KBM-7 (cell line): ENCODE measurements around the gene SNX24.

ENCODE experiments used
- DNase-seq: peaks from one replicate; pipeline ENCODE4 v3.0.0-alpha.2; 2015
- in situ Hi-C: fragments of 300-500 bp; cut with MboI; formaldehyde crosslinking; loops from 2 replicates; pipeline ENCODE4 v1.14.3; 2020; ENCODE audit warnings: low sequenced_read_pairs, low pct_unique_long_range_greater_than_20kb, mixed read lengths

SNX24 gene

DNA sequence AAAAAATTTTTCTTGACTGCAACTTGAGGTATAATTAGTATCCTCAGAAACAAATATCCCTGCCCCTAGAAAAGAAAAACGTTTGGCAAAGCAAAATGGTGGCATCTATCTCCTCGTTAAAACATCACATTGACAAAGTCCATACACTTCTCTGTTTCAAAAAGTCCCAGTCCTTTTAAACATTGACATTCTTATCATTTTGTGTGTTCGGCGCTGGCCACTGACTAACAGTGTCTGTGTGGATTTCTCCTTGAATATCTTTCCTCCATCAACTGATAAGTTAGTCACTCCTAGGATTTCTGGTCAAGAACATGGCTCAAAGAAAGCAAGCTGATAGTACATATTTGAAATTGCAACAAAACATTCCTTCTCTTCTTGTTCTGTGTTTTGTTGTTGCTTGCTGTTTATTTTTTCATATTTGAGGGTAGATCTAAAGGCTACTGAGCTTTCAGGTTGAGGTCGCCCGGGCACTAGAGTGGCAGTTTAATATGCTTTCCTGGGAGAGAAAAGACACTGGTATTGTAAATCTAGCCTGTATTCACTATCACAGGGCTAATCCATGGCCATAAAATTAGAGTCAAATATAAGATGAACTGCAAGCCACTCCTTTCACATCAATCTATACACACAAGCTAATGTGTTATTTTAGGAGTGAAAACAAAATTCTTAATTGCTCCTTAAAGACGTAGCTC lies 199.7 kb downstream of the SNX24 start:
- in situ Hi-C loops, result no loop called here

DNA sequence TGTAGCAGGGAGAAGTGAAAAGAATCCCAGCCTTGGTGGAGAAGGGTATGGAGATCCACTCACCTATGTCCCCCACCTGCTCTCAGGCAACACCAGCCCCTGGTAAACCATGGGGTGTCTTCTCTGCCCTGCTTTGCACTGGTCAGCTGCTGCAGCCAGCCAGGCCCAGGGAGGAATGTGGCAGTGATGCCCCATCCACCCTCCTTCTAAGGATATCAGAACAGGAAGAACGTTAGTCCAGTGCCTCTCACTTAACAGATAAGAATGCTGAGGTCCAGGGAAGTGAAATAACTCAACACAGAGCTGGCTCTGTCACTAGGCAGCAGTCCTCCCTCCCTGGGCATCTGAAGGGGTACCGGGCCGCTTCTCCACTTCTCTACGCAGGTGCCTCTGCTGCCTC lies 200.8 kb downstream of the SNX24 start:
- in situ Hi-C loops, result no loop called here
- DNase-seq, result no peak

More for the DNA sequence above, 199.7 kb downstream of the SNX24 start:
- DNase-seq, result no peak

DNA sequence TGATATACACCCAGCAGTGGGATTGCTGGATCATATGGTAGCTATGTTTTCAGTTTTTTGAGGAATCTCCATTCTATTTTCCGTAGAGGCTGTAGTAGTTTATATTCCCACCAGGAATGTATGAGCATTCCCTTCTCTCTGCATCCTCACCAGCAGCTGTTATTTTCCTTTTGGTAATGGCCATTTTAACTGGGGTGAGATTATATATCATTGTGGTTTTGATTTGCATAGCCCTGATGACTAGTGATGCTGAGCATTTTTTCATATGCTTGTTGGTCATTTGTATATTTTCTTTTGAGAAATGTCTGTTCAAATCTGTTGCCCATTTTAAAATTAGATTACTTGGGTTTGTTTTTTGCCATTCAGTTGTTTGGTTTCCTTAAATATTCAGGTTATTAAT lies 202.3 kb downstream of the SNX24 start:
- DNase-seq, result no peak
- in situ Hi-C loops, result no loop called here

DNA sequence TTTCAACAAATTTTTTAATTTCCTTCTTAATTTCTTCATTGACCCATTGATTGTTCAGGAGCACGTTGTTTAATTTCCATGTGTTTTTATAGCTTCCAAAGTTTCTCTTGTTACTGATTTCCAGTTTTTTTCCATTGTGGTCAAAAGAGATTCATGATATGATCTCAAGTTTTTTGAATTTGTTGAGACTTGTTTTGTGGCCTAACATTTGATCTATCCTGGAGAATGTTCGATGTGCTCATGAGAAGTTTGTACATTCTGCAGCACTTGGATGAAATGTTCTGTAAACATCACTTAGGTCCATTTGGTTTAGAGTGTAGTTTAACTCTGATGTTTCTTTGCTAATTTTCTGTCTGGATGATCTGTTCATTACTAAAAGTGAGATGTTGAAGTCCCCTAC lies 205.8 kb downstream of the SNX24 start:
- DNase-seq, result no peak
- in situ Hi-C loops, result no loop called here
